Measurements from ENCODE around the gene WDFY2. TPM values are rescaled to one million over a fixed set of nuclear protein-coding genes. Genes with fewer than 3 reads are reported as not detected.

WDFY2 gene
- polyA plus RNA-seq, 2 donors = 5.4 to 6.9 TPM

- Histone ChIP-seq H3K4me1 (ENCODE audit: control insufficient read depth in 2 of 2, insufficient read depth in 2 of 2, low read length in 1 of 2) (peaks cover 0 to 3% of the 10 kb centered on the region in 2 donors), H3K9me3 (ENCODE audit: control insufficient read depth in 2 of 2, insufficient read depth in 1 of 2, low read depth in 1 of 2, low read length in 1 of 2) (no peaks in the 10 kb centered on the region), H3K36me3 (ENCODE audit: control insufficient read depth in 2 of 2, insufficient read depth in 2 of 2, low read length in 1 of 2) (peaks cover 0 to 2% of the 10 kb centered on the region in 2 donors), H3K4me3 (ENCODE audit: low read depth in 1 of 2, low read length in 2 of 2) (no peak overlapping the region), H3K27me3 (ENCODE audit: control insufficient read depth in 1 of 2, insufficient read depth in 2 of 2, low read length in 2 of 2) (no peaks in the 10 kb centered on the region), H3K27ac (ENCODE audit: low read depth in 2 of 2, low read length in 1 of 2) (no peak overlapping the region)
These were observed 140.5 kb downstream of the WDFY2 start for GRCh38 chr13:51724721-51725120.

- H3K4me3 ChIP-seq (ENCODE audit: low read depth in 1 of 2, low read length in 2 of 2) = no peak overlapping the region
- no peaks in the 10 kb centered on the region for H3K36me3 ChIP-seq (ENCODE audit: control insufficient read depth in 2 of 2, insufficient read depth in 2 of 2, low read length in 1 of 2)
- WGBS, 2 donors = 37 to 42% methylated on average over 3 of the region's 3 CpGs
- peaks cover 3 to 11% of the 10 kb centered on the region in 2 donors for H3K4me1 ChIP-seq (ENCODE audit: control insufficient read depth in 2 of 2, insufficient read depth in 2 of 2, low read length in 1 of 2)
- no peaks in the 10 kb centered on the region for H3K9me3 ChIP-seq (ENCODE audit: control insufficient read depth in 2 of 2, insufficient read depth in 1 of 2, low read depth in 1 of 2, low read length in 1 of 2)
- H3K27me3 ChIP-seq (ENCODE audit: control insufficient read depth in 1 of 2, insufficient read depth in 2 of 2, low read length in 2 of 2) = no peaks in the 10 kb centered on the region
- H3K27ac ChIP-seq (ENCODE audit: low read depth in 2 of 2, low read length in 1 of 2) = peak overlapping the region in 1 of 2 donors; percentile 67
These were observed 142.4 kb downstream of the WDFY2 start for GRCh38 chr13:51726446-51727193.

- peaks cover 3 to 11% of the 10 kb centered on the region in 2 donors for H3K4me1 ChIP-seq (ENCODE audit: control insufficient read depth in 2 of 2, insufficient read depth in 2 of 2, low read length in 1 of 2)
- H3K36me3 ChIP-seq (ENCODE audit: control insufficient read depth in 2 of 2, insufficient read depth in 2 of 2, low read length in 1 of 2) = no peaks in the 10 kb centered on the region
- 73 to 85% methylated on average over 8 of the region's 8 CpGs for WGBS, 2 donors
- no peak overlapping the region for H3K27ac ChIP-seq (ENCODE audit: low read depth in 2 of 2, low read length in 1 of 2)
- H3K9me3 ChIP-seq (ENCODE audit: control insufficient read depth in 2 of 2, insufficient read depth in 1 of 2, low read depth in 1 of 2, low read length in 1 of 2) = no peaks in the 10 kb centered on the region
- no peak overlapping the region for H3K4me3 ChIP-seq (ENCODE audit: low read depth in 1 of 2, low read length in 2 of 2)
- no peaks in the 10 kb centered on the region for H3K27me3 ChIP-seq (ENCODE audit: control insufficient read depth in 1 of 2, insufficient read depth in 2 of 2, low read length in 2 of 2)
These were observed 143.5 kb downstream of the WDFY2 start for GRCh38 chr13:51727634-51728274.

GRCh38 chr13:51728275-51728673 is 144.0 kb downstream of the WDFY2 start:
- Histone ChIP-seq H3K36me3 (ENCODE audit: control insufficient read depth in 2 of 2, insufficient read depth in 2 of 2, low read length in 1 of 2) (no peaks in the 10 kb centered on the region), H3K27me3 (ENCODE audit: control insufficient read depth in 1 of 2, insufficient read depth in 2 of 2, low read length in 2 of 2) (no peaks in the 10 kb centered on the region), H3K4me1 (ENCODE audit: control insufficient read depth in 2 of 2, insufficient read depth in 2 of 2, low read length in 1 of 2) (peaks cover 3 to 11% of the 10 kb centered on the region in 2 donors), H3K4me3 (ENCODE audit: low read depth in 1 of 2, low read length in 2 of 2) (no peak overlapping the region), H3K27ac (ENCODE audit: low read depth in 2 of 2, low read length in 1 of 2) (no peak overlapping the region), H3K9me3 (ENCODE audit: control insufficient read depth in 2 of 2, insufficient read depth in 1 of 2, low read depth in 1 of 2, low read length in 1 of 2) (no peaks in the 10 kb centered on the region)
- 63 to 79% methylated on average over 4 of the region's 4 CpGs for WGBS, 2 donors

- 85% methylated on average over 10 of the region's 10 CpGs for WGBS, 2 donors
- Histone ChIP-seq H3K4me3 (ENCODE audit: low read depth in 1 of 2, low read length in 2 of 2) (no peak overlapping the region), H3K27me3 (ENCODE audit: control insufficient read depth in 1 of 2, insufficient read depth in 2 of 2, low read length in 2 of 2) (no peaks in the 10 kb centered on the region), H3K4me1 (ENCODE audit: control insufficient read depth in 2 of 2, insufficient read depth in 2 of 2, low read length in 1 of 2) (peaks cover 3 to 11% of the 10 kb centered on the region in 2 donors), H3K36me3 (ENCODE audit: control insufficient read depth in 2 of 2, insufficient read depth in 2 of 2, low read length in 1 of 2) (no peaks in the 10 kb centered on the region), H3K27ac (ENCODE audit: low read depth in 2 of 2, low read length in 1 of 2) (peak overlapping the region in 1 of 2 donors; percentile 47), H3K9me3 (ENCODE audit: control insufficient read depth in 2 of 2, insufficient read depth in 1 of 2, low read depth in 1 of 2, low read length in 1 of 2) (no peaks in the 10 kb centered on the region)
These were observed 144.7 kb downstream of the WDFY2 start for GRCh38 chr13:51728972-51729371.

GRCh38 chr13:51729866-51730553 is 145.7 kb downstream of the WDFY2 start:
- Histone ChIP-seq H3K27ac (ENCODE audit: low read depth in 2 of 2, low read length in 1 of 2) (peak overlapping the region; percentile 50 to 67), H3K4me1 (ENCODE audit: control insufficient read depth in 2 of 2, insufficient read depth in 2 of 2, low read length in 1 of 2) (peaks cover 3 to 11% of the 10 kb centered on the region in 2 donors), H3K27me3 (ENCODE audit: control insufficient read depth in 1 of 2, insufficient read depth in 2 of 2, low read length in 2 of 2) (no peaks in the 10 kb centered on the region), H3K36me3 (ENCODE audit: control insufficient read depth in 2 of 2, insufficient read depth in 2 of 2, low read length in 1 of 2) (peaks cover 0 to 2% of the 10 kb centered on the region in 2 donors), H3K4me3 (ENCODE audit: low read depth in 1 of 2, low read length in 2 of 2) (no peak overlapping the region), H3K9me3 (ENCODE audit: control insufficient read depth in 2 of 2, insufficient read depth in 1 of 2, low read depth in 1 of 2, low read length in 1 of 2) (no peaks in the 10 kb centered on the region)
- 42 to 60% methylated on average over 11 of the region's 11 CpGs for WGBS, 2 donors

GRCh38 chr13:51730927-51731326 is 146.7 kb downstream of the WDFY2 start:
- peak overlapping the region in 1 of 2 donors; percentile 67 for H3K27ac ChIP-seq (ENCODE audit: low read depth in 2 of 2, low read length in 1 of 2)
- no peaks in the 10 kb centered on the region for H3K27me3 ChIP-seq (ENCODE audit: control insufficient read depth in 1 of 2, insufficient read depth in 2 of 2, low read length in 2 of 2)
- no peaks in the 10 kb centered on the region for H3K9me3 ChIP-seq (ENCODE audit: control insufficient read depth in 2 of 2, insufficient read depth in 1 of 2, low read depth in 1 of 2, low read length in 1 of 2)
- peaks cover 0 to 3% of the 10 kb centered on the region in 2 donors for H3K36me3 ChIP-seq (ENCODE audit: control insufficient read depth in 2 of 2, insufficient read depth in 2 of 2, low read length in 1 of 2)
- peaks cover 3 to 11% of the 10 kb centered on the region in 2 donors for H3K4me1 ChIP-seq (ENCODE audit: control insufficient read depth in 2 of 2, insufficient read depth in 2 of 2, low read length in 1 of 2)
- no peak overlapping the region for H3K4me3 ChIP-seq (ENCODE audit: low read depth in 1 of 2, low read length in 2 of 2)
- 95 to 100% methylated on average over 1 of the region's 1 CpG for WGBS, 2 donors

- H3K9me3 ChIP-seq (ENCODE audit: control insufficient read depth in 2 of 2, insufficient read depth in 1 of 2, low read depth in 1 of 2, low read length in 1 of 2) = no peaks in the 10 kb centered on the region
- H3K36me3 ChIP-seq (ENCODE audit: control insufficient read depth in 2 of 2, insufficient read depth in 2 of 2, low read length in 1 of 2) = peaks cover 0 to 3% of the 10 kb centered on the region in 2 donors
- no peak overlapping the region for H3K27ac ChIP-seq (ENCODE audit: low read depth in 2 of 2, low read length in 1 of 2)
- H3K4me1 ChIP-seq (ENCODE audit: control insufficient read depth in 2 of 2, insufficient read depth in 2 of 2, low read length in 1 of 2) = peaks cover 3 to 11% of the 10 kb centered on the region in 2 donors
- 61 to 64% methylated on average over 4 of the region's 4 CpGs for WGBS, 2 donors
- H3K4me3 ChIP-seq (ENCODE audit: low read depth in 1 of 2, low read length in 2 of 2) = no peak overlapping the region
- H3K27me3 ChIP-seq (ENCODE audit: control insufficient read depth in 1 of 2, insufficient read depth in 2 of 2, low read length in 2 of 2) = no peaks in the 10 kb centered on the region
These were observed 147.5 kb downstream of the WDFY2 start for GRCh38 chr13:51731759-51732158.

GRCh38 chr13:51733374-51734298 is 149.4 kb downstream of the WDFY2 start:
- Histone ChIP-seq H3K27me3 (ENCODE audit: control insufficient read depth in 1 of 2, insufficient read depth in 2 of 2, low read length in 2 of 2) (no peaks in the 10 kb centered on the region), H3K36me3 (ENCODE audit: control insufficient read depth in 2 of 2, insufficient read depth in 2 of 2, low read length in 1 of 2) (peaks cover 0 to 3% of the 10 kb centered on the region in 2 donors), H3K4me1 (ENCODE audit: control insufficient read depth in 2 of 2, insufficient read depth in 2 of 2, low read length in 1 of 2) (peaks cover 3 to 11% of the 10 kb centered on the region in 2 donors), H3K27ac (ENCODE audit: low read depth in 2 of 2, low read length in 1 of 2) (peak overlapping the region; percentile 36 to 70), H3K9me3 (ENCODE audit: control insufficient read depth in 2 of 2, insufficient read depth in 1 of 2, low read depth in 1 of 2, low read length in 1 of 2) (no peaks in the 10 kb centered on the region), H3K4me3 (ENCODE audit: low read depth in 1 of 2, low read length in 2 of 2) (no peak overlapping the region)
- WGBS, 2 donors = 72 to 77% methylated on average over 3 of the region's 3 CpGs
